Measurements from ENCODE around the gene RHOU.

DNA sequence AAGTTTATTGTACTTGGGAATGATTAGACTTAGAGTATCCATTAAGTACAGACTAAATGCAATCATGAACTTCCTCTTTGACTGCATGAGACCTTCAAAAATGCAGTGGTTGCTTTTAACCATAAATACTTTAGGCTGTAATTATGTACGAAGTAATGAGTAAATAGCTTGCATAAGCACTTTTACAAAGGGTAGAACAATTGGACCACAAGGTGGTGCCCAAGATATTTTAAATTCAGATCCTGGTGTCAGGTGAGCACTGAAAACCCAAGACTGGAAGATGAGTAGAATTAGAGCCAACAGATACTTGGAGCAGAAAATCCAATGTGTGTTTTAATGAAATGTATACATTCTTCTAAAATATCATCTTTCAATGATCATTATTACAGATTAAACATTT, 43.4 kb upstream of the RHOU start:
- TF ChIP-seq, protein P1, sequence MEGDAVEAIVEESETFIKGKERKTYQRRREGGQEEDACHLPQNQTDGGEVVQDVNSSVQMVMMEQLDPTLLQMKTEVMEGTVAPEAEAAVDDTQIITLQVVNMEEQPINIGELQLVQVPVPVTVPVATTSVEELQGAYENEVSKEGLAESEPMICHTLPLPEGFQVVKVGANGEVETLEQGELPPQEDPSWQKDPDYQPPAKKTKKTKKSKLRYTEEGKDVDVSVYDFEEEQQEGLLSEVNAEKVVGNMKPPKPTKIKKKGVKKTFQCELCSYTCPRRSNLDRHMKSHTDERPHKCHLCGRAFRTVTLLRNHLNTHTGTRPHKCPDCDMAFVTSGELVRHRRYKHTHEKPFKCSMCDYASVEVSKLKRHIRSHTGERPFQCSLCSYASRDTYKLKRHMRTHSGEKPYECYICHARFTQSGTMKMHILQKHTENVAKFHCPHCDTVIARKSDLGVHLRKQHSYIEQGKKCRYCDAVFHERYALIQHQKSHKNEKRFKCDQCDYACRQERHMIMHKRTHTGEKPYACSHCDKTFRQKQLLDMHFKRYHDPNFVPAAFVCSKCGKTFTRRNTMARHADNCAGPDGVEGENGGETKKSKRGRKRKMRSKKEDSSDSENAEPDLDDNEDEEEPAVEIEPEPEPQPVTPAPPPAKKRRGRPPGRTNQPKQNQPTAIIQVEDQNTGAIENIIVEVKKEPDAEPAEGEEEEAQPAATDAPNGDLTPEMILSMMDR (IDR thresholded peaks at IDR 0.05), result peak; percentile 27 to 59 (median 39)
- TF ChIP-seq POLR2A (IDR thresholded peaks at IDR 0.05), result no peak
